ENCODE measurements around the gene CFAP54.
A peak's percentile ranks its signal among the peaks of the same experiment; 100 is the strongest.
"Not testable (repeated sequence)": the region's sequence is repeated elsewhere in the genome, so short reads cannot be mapped to it uniquely, and the experiment has no call there.

CFAP54 gene

DNA sequence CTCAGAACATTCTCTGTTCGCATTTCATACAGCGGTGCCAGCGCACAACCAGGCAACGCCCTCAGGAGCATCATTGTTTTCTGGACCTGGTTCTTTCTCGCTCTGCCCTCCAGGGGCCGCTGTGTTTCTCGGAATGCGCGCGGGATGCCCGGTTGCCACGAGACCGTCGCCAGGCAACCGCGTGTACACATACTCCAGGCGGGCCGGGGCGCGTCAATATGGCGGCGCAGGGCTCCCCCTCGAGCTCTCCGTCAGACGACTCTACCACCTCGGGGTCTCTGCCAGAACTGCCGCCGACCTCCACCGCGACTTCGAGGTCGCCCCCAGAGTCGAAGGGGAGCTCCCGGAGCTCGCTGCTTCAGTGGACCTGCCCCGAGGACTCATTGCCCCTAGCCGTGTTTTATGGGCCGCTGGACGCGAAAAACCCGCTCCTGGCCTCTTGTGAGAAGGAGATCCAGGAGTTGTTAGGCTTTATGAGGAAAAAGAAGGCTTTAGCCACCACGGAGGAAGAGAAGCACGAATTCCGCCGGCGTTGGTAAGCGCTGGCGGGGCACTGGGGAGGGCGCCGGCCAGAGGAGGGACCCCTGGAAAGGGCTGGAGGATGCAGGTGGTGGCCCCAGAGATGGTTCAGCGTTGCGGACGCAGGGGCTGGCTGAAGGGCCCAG, at the start of gene CFAP54:
Gene CFAP54 (plus strand): TSS at position 186 of the 665 bp plus-strand sequence. CDS start 33 bp downstream, at position 219.
- peak; percentile 52 for DNase-seq (ENCODE audit: low read depth)

DNA sequence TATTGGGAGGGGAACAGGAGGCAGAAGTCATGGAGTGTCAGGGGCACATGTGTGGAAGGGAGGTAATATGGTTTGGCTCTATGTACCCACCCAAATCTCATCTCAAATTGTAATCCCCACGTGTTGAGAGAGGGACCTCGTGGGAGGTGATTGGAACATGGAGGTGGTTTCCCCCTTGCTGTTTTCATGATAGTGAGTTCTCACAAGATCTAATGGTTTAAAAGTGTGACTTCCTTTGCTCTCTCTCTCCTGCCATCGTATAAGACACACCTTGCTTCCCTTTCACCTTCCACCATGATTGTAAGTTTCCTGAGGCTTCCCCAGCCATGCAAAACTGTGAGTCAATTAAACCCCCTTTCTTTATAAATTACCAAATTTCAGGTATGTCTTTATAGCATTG, 47.6 kb upstream of the CFAP54 start:
- DNase-seq (ENCODE audit: low read depth): no peak

DNA sequence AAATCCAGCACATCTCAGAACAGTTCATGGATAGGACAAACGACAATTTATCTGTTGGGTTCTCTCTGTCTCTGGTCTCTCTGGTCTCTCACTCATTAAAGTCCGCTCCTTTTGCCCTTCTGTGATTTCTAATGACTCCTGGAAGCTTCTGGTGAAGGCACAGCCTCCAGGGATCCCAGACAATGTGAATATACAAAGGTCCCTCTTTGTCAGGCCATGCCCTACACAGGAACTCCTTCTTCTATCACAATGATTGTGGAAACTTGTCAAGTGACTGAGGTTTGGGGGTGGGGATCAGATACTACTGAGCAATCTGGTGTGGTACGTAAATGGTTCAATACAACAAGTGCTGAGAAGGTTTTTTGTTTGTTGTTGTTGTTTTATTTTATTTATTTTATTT, 46.5 kb upstream of the CFAP54 start:
- no peak for DNase-seq (ENCODE audit: low read depth)

DNA sequence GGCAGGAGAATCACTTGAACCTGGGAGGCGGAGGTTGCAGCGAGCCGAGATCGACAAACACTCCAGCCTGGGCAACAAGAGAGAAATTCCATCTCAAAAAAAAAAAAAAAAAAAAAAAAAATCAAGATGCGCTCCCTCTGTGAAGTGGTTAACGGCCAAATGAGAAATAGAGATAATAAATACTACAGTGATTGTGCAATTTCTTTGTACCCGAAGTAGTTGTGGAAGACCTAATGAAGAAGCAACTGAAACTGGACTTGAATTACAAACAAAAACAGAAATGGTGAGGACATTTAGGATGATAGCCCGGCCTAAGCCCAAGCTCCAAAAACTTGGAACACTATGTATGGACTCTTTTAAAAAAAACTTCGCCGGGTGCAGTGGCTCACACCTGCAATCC, 45.0 kb upstream of the CFAP54 start:
- DNase-seq (ENCODE audit: low read depth): no peak

- peak; percentile 75 for DNase-seq (ENCODE audit: low read depth)
Observed at GRCh38 chr12:96445691-96446583, 43.4 kb upstream of the CFAP54 start.

GRCh38 chr12:96447256-96447655, 42.1 kb upstream of the CFAP54 start:
- DNase-seq (ENCODE audit: low read depth): no peak

DNA sequence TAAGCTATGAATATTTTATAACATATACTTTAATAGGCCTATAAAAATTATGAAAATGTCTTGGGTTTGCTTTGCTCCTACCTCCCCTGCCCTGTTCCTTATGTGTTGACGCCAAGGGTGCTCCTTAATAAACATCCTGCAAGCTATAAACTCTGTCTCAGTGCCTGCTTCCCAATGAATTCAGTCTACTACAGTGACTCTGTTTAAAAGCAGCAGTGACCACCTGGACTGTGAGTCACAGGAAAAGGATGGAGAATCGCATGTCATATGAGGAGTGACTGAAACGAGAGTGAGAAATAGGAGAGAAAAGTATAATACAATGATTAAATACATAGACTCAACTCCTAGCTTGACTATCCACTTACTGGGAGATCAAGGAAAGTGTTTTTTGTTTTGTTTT, 41.1 kb upstream of the CFAP54 start:
- no peak for DNase-seq (ENCODE audit: low read depth)

GRCh38 chr12:96452261-96452922, 37.0 kb upstream of the CFAP54 start:
- DNase-seq (ENCODE audit: low read depth): no peak

DNA sequence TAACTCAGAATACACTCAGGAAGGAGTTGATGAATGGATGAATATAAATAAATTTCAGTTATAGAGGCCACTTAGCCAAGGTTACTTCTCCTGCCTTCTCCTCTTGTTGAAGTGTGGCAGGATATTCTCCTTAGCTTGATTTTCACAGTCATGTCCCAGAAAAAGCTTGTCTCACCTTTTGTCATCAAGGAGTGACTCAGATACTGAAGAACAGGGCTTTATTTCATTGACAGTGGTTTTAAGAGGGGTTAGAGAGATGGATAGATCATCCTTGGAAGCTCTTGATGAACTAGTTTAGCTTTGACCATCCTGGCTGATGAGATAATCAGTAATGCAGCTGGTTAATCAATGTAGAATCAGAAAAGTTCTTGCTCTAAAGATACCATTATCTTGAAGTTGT, 35.0 kb upstream of the CFAP54 start:
- no peak for DNase-seq (ENCODE audit: low read depth)

DNA sequence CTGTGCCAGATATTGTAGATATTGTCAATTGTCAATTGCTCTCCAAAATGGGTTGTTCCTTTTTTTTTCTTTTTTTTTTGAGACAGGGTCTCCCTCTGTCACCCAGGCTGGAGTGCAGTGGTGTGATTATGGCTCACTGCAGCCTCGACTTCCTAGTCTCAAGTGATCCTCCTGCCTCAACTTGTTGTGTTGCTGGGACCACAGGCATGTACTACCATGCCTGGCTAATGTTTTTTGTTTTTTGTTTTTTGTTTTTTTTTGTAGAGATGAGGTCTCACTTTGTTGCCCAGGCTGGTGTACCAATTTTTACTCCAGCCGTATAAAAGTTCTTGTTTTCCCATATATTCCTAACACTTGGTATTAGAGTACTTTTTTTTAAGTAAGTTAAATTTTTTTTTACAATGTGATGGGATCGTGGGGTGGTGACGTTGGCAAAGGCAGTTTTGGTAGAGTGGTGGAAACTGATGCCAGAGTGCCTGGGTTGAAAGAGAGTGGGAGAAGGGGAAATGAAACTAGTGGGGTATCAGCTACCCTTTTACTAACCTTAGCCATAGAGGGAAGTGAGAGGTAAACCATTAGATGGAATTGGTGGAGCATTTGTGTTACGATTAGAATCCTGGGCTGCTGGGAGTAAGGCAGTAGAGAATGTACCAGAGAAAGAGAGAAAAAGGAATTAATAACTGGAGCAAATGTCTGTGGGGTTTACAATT, 33.0 kb upstream of the CFAP54 start:
- DNase-seq (ENCODE audit: low read depth): no peak

- DNase-seq (ENCODE audit: low read depth): no peak
Observed at GRCh38 chr12:96457191-96457930, 32.0 kb upstream of the CFAP54 start.

GRCh38 chr12:96459281-96459680, 30.1 kb upstream of the CFAP54 start:
- DNase-seq (ENCODE audit: low read depth): not testable (repeated sequence)

GRCh38 chr12:96462571-96463280, 26.7 kb upstream of the CFAP54 start:
- DNase-seq (ENCODE audit: low read depth): no peak

DNA sequence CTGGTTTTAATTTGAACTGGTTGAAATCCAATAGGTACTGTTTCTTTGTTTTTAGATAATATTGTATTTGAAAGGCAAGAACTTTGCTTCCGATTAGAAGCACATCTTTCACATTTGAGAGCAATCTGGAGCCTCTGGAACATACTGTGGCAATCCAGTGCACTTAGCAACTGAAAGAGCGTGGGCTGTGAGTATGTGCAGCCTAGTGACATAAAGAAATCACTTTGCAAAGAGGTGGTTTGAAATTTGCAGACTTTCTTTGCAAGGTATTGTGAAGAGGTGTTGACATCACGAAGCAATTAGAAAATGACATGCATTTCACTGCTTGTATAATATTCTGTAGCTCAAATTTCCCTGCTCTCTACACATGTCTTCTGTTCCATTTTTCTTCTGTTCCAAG, 23.5 kb upstream of the CFAP54 start:
- no peak for DNase-seq (ENCODE audit: low read depth)

DNA sequence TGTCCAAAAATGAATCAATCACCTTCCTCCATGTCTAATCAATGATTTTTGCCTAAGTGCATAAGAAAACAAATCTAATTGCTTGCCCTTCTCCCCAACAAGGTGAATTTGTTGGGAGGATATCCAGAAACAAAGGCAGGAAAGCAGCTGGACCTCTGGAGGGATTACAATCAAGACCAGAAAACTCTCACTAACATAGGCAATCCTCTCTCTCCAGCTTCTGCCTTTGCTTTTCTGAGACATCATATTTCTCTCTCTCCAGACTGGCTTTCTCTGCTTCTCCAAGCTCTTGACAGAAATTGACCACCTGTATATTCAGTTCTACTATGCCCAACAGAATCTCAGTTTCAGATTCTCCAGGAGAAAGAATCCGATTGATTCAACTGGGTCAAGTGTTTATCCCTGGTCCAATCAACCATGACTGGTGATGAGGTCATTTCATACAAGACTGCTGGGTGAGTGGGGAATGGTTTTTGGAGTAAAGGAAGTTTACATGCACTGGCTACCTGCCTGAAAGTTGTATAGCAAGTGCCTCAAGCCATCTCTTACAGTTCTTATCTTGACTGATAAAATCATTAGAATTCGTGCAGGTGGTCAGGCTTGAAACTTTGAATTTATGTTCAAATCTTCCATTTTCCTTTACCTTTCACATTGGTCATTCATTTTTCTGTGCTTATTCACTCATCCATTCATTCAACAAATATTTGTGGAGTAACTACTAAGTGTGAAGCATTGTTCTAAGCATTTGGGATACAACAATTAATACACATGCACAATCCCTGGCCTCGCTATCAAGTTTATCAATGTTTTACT, 22.2 kb upstream of the CFAP54 start:
- DNase-seq (ENCODE audit: low read depth): no peak

GRCh38 chr12:96471368-96472050, 17.9 kb upstream of the CFAP54 start:
- DNase-seq (ENCODE audit: low read depth): no peak

DNA sequence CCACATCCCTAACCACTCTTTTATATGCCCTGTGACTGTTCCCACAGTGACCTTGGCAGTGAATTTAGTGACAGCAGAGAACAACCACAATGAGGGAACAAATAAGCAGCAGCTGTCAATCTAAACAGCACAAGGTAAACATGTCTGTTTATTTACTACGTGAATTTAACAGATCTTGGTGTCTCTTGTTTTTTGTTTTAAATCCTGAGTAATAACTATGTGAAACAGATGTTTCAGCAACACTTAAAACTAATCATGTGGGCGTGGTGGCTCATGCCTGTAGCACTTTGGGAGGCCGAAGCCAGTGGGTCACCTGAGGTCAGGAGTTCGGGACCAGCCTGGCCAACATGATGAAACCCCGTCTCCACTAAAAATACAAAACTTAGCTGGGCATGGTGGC, 17.0 kb upstream of the CFAP54 start:
- no peak for DNase-seq (ENCODE audit: low read depth)

DNA sequence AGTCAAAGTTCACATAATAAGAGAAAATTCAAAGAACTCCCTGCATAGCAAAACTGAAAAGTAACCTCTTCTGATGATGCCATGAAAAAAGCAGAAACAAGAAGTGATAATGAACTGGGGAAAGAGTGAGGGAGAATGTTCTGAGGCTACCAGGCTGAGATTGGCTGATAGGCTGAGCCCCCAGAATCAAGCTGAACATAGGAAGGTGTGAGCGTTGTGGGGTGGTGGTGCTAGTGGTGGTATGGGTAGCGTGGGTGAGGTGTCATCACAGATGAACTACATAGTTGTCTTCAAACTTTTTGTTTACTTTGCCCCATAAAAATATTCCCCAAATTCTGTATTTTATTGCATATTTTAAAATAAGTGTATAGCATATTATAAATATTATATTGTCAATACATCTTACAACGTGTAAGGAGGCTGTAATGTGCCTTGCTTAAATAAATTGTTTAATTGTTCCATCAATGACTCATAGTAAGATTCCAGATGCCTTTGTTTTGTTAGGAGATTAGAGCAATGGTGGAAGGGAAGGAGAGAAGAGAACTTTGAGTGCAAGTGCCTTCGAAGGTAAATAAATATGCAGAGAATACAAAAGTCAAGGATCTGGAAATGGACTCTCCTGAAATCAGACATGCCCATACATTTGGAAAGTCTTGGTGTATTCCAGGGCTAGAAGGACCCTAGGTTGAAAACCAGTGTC, 15.8 kb upstream of the CFAP54 start:
- DNase-seq (ENCODE audit: low read depth): no peak

DNA sequence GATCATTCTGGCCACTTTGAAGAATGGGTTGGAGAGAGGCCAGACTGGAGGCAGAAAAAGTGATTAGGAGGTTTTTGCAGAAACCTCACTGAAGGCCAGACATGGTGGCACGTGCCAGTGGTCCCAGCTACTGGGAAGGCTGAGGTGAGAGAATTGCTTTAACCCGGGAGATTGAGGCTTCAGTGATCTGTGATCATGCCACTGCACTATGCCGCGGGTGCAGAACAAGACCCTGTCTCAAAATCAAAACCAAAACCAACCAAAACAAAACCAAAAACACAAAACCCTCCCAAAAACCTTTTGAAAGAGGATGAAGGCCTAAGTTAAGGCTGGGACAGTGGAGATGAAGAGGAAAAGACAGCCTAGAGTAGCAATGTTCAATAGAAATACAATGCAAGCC, 15.2 kb upstream of the CFAP54 start:
- no peak for DNase-seq (ENCODE audit: low read depth)
